MM.1S (cell line): ENCODE results near the gene C14orf119.

ENCODE experiments used
- DNase-seq: peaks from one replicate; pipeline ENCODE4 v3.0.0-alpha.2; 2015
- H2AFZ ChIP-seq: fragments of 300-600 bp; sonication (generic); 2 replicates; pipeline ENCODE4 v1.6.0; 2016; ENCODE audit warnings: antibody characterized with exemption, low read length
- H3F3A ChIP-seq: fragments of 300-600 bp; sonication (generic); 2 replicates; pipeline ENCODE4 v1.6.1; 2016; ENCODE audit warnings: mild to moderate bottlenecking, antibody characterized with exemption, low read length, moderate library complexity, mixed read lengths; ENCODE audit not compliant: insufficient read depth
- H3K27ac ChIP-seq: fragments of 300-600 bp; sonication (generic); 2 replicates; pipeline ENCODE4 v1.5.1; 2016; ENCODE audit warnings: mild to moderate bottlenecking, low read length
- H3K27me3 ChIP-seq: fragments of 300-600 bp; sonication (generic); replicated peaks from 2 replicates; pipeline ENCODE4 v1.6.0; 2016; ENCODE audit warnings: low read length; ENCODE audit not compliant: insufficient read depth
- H3K36me3 ChIP-seq: fragments of 300-600 bp; sonication (generic); replicated peaks from 2 replicates; pipeline ENCODE4 v1.6.1; 2016; ENCODE audit warnings: mild to moderate bottlenecking, low read length, mixed read lengths; ENCODE audit not compliant: insufficient read depth
- H3K4me1 ChIP-seq: fragments of 300-600 bp; sonication (generic); 2 replicates; pipeline ENCODE4 v1.6.1; 2016; ENCODE audit warnings: low read length, mixed read lengths
- H3K4me2 ChIP-seq: fragments of 300-600 bp; sonication (generic); 2 replicates; pipeline ENCODE4 v1.6.0; 2016; ENCODE audit warnings: low read depth, low read length
- H3K4me3 ChIP-seq: fragments of 300-600 bp; sonication (generic); 2 replicates; pipeline ENCODE4 v1.5.1; 2016; ENCODE audit warnings: low read length, mixed read lengths
- H3K79me2 ChIP-seq: fragments of 300-600 bp; sonication (generic); 2 replicates; pipeline ENCODE4 v1.6.1; 2016; ENCODE audit warnings: mixed run types, low read length, mixed read lengths
- H3K9ac ChIP-seq: fragments of 300-600 bp; sonication (generic); 2 replicates; pipeline ENCODE4 v1.6.1; 2016; ENCODE audit warnings: low read length, mixed read lengths
- H3K9me2 ChIP-seq: fragments of 300-600 bp; sonication (generic); replicated peaks from 2 replicates; pipeline ENCODE4 v1.6.1; 2016; ENCODE audit warnings: mild to moderate bottlenecking, low read length, mixed read lengths; ENCODE audit not compliant: insufficient read depth
- H3K9me3 ChIP-seq: fragments of 300-600 bp; sonication (generic); replicated peaks from 2 replicates; pipeline ENCODE4 v1.6.1; 2016; ENCODE audit warnings: mild to moderate bottlenecking, low read length, mixed read lengths; ENCODE audit not compliant: insufficient read depth
- H4K20me1 ChIP-seq: fragments of 300-600 bp; sonication (generic); 2 replicates; pipeline ENCODE4 v1.6.1; 2016; ENCODE audit warnings: mild to moderate bottlenecking, low read length, moderate library complexity, mixed read lengths; ENCODE audit not compliant: insufficient read depth
- EZH2 ChIP-seq: fragments of 300-600 bp; sonication (generic); optimal IDR thresholded peaks from 2 replicates; pipeline ENCODE3; 2017; ENCODE audit warnings: low read depth, mild to moderate bottlenecking, antibody characterized with exemption, low read length, mixed read lengths
- EZH2phosphoT487 ChIP-seq: fragments of 300-600 bp; sonication (generic); IDR thresholded peaks from 2 replicates; pipeline ENCODE4 v1.6.1; 2018; ENCODE audit warnings: antibody characterized with exemption, low read length
- TF ChIP-seq, protein P1 (sequence below): fragments of 300-600 bp; sonication (generic); IDR thresholded peaks from 2 replicates; pipeline ENCODE4 v1.5.1; 2016; ENCODE audit warnings: antibody characterized with exemption, low read length, mixed read lengths

C14orf119 gene

DNA sequence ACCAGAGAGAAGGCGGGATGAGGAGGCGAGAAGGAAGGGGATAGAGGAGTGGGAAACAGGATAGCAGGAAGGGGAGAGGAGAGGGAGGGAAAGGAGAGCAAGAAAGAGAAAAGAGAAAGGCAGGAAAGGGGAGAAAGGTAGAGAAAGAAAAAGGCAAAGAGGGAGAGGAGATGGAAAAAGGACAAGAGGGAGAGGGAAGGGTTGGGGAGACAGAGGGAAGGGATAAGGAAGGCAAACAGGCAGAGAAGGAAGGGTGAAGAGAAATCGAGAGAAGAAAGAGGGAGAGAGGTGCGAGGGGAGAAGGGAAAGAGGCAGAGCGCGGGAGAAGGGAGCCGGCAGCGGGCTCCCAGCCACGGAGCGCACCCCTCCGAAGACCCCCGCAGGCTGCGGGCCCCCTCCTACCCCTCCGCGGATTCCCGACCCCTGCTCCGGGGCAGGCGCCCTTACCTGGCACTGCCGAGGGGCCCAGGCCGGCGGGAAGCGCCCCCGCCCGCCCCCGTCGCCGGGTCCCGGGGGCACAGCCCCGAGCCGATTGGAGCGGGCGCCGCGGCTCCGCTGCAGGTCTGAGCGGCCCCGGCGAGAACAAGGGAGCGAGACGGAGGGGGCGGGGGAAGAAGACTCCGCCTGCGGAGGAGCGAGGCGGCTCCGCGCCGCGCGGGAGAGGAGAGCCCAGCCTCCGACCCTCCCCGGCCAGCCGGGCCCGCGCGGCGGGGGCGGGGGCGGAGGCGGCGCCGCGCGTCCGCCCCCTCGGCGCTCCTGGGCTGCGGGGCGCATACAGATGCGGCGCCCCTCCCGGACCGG, 38.1 kb upstream of the C14orf119 start, which contains the start of gene CDH24:
TSS of gene CDH24 (minus strand) at position 565 of the 801 bp plus-strand sequence. CDS start 1,787 bp downstream, outside the sequence.
- no peaks in the 10 kb centered on the region for H3K36me3 ChIP-seq
- peak within 1 kb of the TSS; percentile 10; the same call in 1 of the 2 replicates for H3K9ac ChIP-seq
- H3K9me2 ChIP-seq, result no peaks in the 10 kb centered on the region
- no peaks in the 10 kb centered on the region for H3K9me3 ChIP-seq
- peak within 1 kb of the TSS; percentile 89 for H3K4me2 ChIP-seq
- H3K27ac ChIP-seq, result no peak within 1 kb of the TSS
- peak; percentile 61 for DNase-seq
- no peaks in the 10 kb centered on the region for H3K27me3 ChIP-seq
- no peaks in the 10 kb centered on the region for H4K20me1 ChIP-seq
- no peaks in the 10 kb centered on the region for H3K4me1 ChIP-seq
- 0 out of 2 replicates have a peak, but pooled peaks cover 14% of the 10 kb centered on the region for H3F3A ChIP-seq
- peak within 1 kb of the TSS; percentile 42; the same call in 1 of the 2 replicates for H2AFZ ChIP-seq
- H3K4me3 ChIP-seq, result peak within 1 kb of the TSS; percentile 56
- no peak for TF ChIP-seq EZH2
- TF ChIP-seq EZH2phosphoT487, result no peak
- TF ChIP-seq, protein P1, sequence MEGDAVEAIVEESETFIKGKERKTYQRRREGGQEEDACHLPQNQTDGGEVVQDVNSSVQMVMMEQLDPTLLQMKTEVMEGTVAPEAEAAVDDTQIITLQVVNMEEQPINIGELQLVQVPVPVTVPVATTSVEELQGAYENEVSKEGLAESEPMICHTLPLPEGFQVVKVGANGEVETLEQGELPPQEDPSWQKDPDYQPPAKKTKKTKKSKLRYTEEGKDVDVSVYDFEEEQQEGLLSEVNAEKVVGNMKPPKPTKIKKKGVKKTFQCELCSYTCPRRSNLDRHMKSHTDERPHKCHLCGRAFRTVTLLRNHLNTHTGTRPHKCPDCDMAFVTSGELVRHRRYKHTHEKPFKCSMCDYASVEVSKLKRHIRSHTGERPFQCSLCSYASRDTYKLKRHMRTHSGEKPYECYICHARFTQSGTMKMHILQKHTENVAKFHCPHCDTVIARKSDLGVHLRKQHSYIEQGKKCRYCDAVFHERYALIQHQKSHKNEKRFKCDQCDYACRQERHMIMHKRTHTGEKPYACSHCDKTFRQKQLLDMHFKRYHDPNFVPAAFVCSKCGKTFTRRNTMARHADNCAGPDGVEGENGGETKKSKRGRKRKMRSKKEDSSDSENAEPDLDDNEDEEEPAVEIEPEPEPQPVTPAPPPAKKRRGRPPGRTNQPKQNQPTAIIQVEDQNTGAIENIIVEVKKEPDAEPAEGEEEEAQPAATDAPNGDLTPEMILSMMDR, result no peak
- no peaks in the 10 kb centered on the region for H3K79me2 ChIP-seq

DNA sequence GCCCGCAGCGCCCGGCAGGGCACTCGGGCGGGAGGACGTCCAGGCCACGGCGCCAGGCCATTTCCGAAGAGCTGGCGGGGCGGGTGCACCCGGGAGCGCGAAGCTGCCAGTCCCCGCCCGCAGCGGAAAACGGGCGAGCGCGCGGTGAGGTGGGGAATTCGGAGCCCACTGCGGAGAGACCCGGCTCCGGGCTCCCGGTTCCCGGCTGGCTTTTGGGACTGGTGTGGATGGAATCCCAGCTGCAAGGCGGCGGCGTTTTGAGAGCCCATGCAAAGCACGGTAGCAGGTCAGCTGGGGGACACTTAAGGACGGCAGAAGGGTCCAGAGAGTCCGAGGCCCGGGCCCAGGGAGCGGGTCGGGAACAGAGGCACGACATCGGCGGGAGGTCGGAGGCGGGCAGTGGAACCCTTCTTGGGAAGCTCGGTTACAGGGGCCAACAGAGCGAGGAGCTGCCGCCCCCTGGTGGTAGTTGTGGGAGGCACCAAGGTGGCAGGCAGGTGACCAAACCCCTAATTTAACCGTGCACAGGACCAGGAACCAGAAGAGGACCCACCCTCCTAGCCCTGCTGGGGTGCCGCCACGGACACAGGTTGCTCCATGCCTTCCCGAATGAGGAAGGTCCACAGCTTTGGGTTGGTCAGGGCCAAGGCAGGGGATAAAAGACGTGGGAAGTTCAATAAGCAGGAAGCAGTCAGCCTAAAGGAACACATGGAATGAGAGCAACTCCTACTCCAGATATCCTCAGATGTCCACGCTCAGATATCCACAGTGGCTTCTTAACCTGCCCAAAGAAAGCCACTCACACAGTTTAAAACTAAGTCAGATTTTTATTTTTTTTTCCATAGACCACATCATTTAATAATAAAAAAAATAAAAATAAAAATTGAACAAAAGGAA, 37.3 kb upstream of the C14orf119 start:
- no peak overlapping the region for H2AFZ ChIP-seq
- H3F3A ChIP-seq, result 0 out of 2 replicates have a peak, but pooled peaks cover 14% of the 10 kb centered on the region
- no peaks in the 10 kb centered on the region for H3K79me2 ChIP-seq
- H3K4me3 ChIP-seq, result peak overlapping the region; percentile 56
- DNase-seq, result peak; percentile 69
- peak overlapping the region; percentile 79; the same call in 1 of the 2 replicates for H3K4me2 ChIP-seq
- H3K9ac ChIP-seq, result no peak overlapping the region
- no peaks in the 10 kb centered on the region for H3K9me2 ChIP-seq
- H3K4me1 ChIP-seq, result no peaks in the 10 kb centered on the region
- H3K27ac ChIP-seq, result no peak overlapping the region
- TF ChIP-seq EZH2 (no peak), EZH2phosphoT487 (no peak)
- TF ChIP-seq, protein P1, result peak; percentile 68
- H3K36me3 ChIP-seq, result no peaks in the 10 kb centered on the region
- no peaks in the 10 kb centered on the region for H4K20me1 ChIP-seq
- H3K9me3 ChIP-seq, result no peaks in the 10 kb centered on the region
- H3K27me3 ChIP-seq, result no peaks in the 10 kb centered on the region

DNA sequence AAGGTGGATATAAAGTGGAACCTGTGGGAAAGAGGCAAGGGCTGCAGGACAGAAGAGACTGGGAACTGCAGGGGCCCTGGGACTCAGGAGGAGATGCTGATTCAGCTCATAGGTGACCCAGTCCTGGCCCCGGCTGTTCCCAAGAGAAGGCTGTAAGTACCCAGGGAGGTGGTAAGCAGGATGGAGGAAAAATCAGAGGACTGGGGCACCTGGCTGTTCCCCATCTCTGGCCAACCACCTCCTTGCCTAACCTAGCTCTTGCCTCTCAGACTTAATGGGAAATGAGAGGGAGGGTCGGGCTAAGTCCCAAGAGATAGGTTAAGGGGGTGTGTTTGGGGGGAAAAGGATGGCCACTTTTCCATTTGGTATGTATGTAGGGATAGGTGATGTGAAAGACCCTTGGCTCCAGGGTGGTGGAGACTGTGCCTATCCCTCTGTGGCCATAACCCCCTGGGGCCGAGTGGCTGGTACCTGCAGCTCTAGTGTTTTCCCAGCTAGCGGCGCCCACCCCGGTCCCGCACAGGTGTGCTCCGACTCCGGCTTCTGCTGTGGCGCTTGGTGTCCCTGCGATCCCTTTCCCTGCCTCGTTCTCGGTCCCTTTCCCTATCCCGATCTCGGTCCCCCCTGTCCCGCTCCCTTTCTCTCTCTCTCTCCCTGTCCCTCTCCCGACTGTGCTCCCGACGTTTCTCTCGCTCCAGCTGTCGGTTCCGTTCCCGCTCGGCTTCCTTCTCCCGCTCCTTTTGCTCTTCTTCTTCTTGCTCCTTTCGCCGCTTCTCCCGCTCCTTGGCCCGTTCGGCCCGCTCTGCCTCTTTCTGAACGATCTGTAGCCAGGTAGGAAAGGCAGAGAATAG, 36.4 kb upstream of the C14orf119 start:
- no peak for DNase-seq
- H2AFZ ChIP-seq, result no peak overlapping the region
- H3K4me3 ChIP-seq, result no peak overlapping the region
- no peaks in the 10 kb centered on the region for H3K79me2 ChIP-seq
- no peaks in the 10 kb centered on the region for H3K36me3 ChIP-seq
- no peaks in the 10 kb centered on the region for H3K27me3 ChIP-seq
- no peaks in the 10 kb centered on the region for H3K4me1 ChIP-seq
- no peak overlapping the region for H3K9ac ChIP-seq
- no peaks in the 10 kb centered on the region for H4K20me1 ChIP-seq
- H3K27ac ChIP-seq, result no peak overlapping the region
- TF ChIP-seq, protein P1, result no peak
- TF ChIP-seq EZH2phosphoT487 (no peak), EZH2 (no peak)
- no peaks in the 10 kb centered on the region for H3K9me2 ChIP-seq
- 0 out of 2 replicates have a peak, but pooled peaks cover 14% of the 10 kb centered on the region for H3F3A ChIP-seq
- no peak overlapping the region for H3K4me2 ChIP-seq
- H3K9me3 ChIP-seq, result no peaks in the 10 kb centered on the region
